Measurements from ENCODE around the gene ARHGEF11.

The ARHGEF11 gene

GRCh38 chr1:156906206-156906906, 139.2 kb downstream of the ARHGEF11 start:
- no peak for DNase-seq

GRCh38 chr1:156905651-156906050, 139.9 kb downstream of the ARHGEF11 start:
- no peak for DNase-seq

GRCh38 chr1:156905176-156905575, 140.4 kb downstream of the ARHGEF11 start:
- DNase-seq, result no peak

GRCh38 chr1:156904187-156904959, 141.2 kb downstream of the ARHGEF11 start:
- no peak for DNase-seq

GRCh38 chr1:156903328-156904091, 142.0 kb downstream of the ARHGEF11 start:
- no peak for DNase-seq

GRCh38 chr1:156901966-156902915, 143.3 kb downstream of the ARHGEF11 start:
- no peak for DNase-seq

- no peak for DNase-seq
Measured at GRCh38 chr1:156901590-156901900, 144.0 kb downstream of the ARHGEF11 start.

- DNase-seq, result no peak
Measured at GRCh38 chr1:156900896-156901589, 144.5 kb downstream of the ARHGEF11 start.

GRCh38 chr1:156899956-156900718, 145.4 kb downstream of the ARHGEF11 start:
- DNase-seq, result no peak

- DNase-seq, result no peak
Measured at GRCh38 chr1:156898971-156899664, 146.4 kb downstream of the ARHGEF11 start.

GRCh38 chr1:156898161-156898566, 147.4 kb downstream of the ARHGEF11 start:
- no peak for DNase-seq

GRCh38 chr1:156897078-156897825, 148.3 kb downstream of the ARHGEF11 start:
- no peak for DNase-seq

- DNase-seq, result no peak
Measured at GRCh38 chr1:156896490-156897033, 149.0 kb downstream of the ARHGEF11 start.

GRCh38 chr1:156895927-156896326, 149.6 kb downstream of the ARHGEF11 start:
- no peak for DNase-seq

GRCh38 chr1:156895455-156895812, 150.1 kb downstream of the ARHGEF11 start:
- DNase-seq, result no peak

GRCh38 chr1:156894711-156895454, 150.7 kb downstream of the ARHGEF11 start:
- no peak for DNase-seq

- no peak for DNase-seq
Measured at GRCh38 chr1:156894001-156894400, 151.5 kb downstream of the ARHGEF11 start.

- no peak for DNase-seq
Measured at GRCh38 chr1:156893048-156893953, 152.2 kb downstream of the ARHGEF11 start, which contains the start of gene PEAR1. Gene PEAR1 (plus strand): TSS chr1:156893718. CDS start chr1:156903927, 10,209 bp downstream.
